ENCODE results near the gene STUM. TPM values are rescaled to one million over a fixed set of nuclear protein-coding genes. Genes with fewer than 3 reads are reported as not detected.

The STUM gene
- polyA plus RNA-seq, 1 experiment = not detected

DNA sequence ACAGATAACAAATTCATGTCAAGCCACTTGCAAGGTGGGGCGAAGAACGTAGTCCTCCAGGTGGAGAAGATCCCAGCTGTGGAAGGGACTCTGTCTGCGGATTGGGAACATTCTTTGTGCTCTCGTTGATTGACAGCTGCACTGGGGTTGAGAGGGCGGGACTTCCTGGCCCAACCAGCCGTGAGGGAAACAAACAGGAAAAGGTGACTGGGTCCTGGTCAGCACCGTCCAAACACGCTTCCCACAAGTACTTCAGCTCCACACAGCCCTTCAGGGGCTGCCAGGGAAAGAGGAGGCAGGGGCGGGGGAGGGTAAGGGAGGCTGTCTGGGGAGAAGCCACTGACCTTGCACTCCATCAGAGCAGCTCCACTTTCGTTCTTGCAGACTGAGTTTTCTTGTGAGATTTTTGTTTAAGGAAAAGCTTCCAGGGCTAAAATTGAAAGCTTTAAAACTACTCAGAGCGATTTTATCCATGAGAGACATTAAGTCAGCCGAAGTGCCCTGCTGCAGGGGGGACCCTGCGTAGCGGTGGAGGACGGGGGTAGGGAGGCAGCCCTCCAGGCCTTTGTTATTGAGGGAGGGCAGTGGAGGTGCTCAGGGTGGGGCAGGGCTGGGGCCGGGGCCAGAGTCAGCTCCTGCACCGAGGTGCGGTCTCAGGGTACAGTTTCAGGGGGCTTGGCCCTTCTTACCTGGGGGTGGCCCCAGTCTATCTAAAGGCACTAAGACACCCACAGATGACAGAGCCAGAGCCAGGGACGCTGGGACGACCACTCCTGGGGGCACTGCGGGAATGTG is 21.6 kb upstream of the STUM start:
- no peak for DNase-seq (ENCODE audit: low read depth, low spot score)
- Histone ChIP-seq H3K27ac (ENCODE audit: low read depth, low read length) (no peak overlapping the region), H3K9me3 (ENCODE audit: control insufficient read depth, insufficient read depth, low read length) (peaks cover 4% of the 10 kb centered on the region; the same call in 1 of the 2 replicates), H3K27me3 (ENCODE audit: control insufficient read depth, insufficient read depth, low read length) (peaks cover 10% of the 10 kb centered on the region), H3K4me3 (ENCODE audit: low read depth, low read length) (no peak overlapping the region)
- CTCF ChIA-PET = interaction anchor here (1.1 kb wide), 1 partner anchor 21 kb away, joined by 3 read pairs; no protein-coding TSS in a partner anchor
- POLR2A ChIA-PET = interaction anchor here (0.5 kb wide), 1 partner anchor 516 kb away, joined by 4 read pairs; no protein-coding TSS in a partner anchor
- TF ChIP-seq, protein P1, sequence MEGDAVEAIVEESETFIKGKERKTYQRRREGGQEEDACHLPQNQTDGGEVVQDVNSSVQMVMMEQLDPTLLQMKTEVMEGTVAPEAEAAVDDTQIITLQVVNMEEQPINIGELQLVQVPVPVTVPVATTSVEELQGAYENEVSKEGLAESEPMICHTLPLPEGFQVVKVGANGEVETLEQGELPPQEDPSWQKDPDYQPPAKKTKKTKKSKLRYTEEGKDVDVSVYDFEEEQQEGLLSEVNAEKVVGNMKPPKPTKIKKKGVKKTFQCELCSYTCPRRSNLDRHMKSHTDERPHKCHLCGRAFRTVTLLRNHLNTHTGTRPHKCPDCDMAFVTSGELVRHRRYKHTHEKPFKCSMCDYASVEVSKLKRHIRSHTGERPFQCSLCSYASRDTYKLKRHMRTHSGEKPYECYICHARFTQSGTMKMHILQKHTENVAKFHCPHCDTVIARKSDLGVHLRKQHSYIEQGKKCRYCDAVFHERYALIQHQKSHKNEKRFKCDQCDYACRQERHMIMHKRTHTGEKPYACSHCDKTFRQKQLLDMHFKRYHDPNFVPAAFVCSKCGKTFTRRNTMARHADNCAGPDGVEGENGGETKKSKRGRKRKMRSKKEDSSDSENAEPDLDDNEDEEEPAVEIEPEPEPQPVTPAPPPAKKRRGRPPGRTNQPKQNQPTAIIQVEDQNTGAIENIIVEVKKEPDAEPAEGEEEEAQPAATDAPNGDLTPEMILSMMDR (IDR thresholded peaks at IDR 0.05; ENCODE audit: low read depth, low read length) = no peak

DNA sequence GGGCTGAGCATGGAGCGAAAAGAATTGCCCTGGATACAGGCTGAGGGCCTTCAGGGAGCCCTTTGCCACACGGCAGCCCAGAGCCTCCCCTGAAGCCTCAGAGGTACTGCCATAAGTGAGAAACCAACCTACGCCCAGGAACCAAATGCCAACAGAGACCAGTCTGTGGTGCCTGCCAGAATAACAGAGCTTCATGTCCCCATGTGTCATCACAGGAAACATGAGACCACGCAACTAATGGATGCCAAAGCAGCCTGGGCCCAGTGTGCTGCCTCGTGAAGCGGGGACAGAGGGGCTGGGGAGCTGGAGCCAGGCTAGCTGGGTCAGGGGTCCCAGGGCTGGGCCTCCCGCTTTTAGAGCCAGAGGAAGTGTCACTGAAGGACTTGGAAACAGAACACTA is 18.7 kb upstream of the STUM start:
- DNase-seq (ENCODE audit: low read depth, low spot score) = no peak
- ChIA-PET CTCF (no interaction called here), POLR2A (no interaction called here)
- H3K27ac ChIP-seq (ENCODE audit: low read depth, low read length) = no peak overlapping the region
- no peak overlapping the region for H3K4me3 ChIP-seq (ENCODE audit: low read depth, low read length)
- peaks cover 13% of the 10 kb centered on the region for H3K27me3 ChIP-seq (ENCODE audit: control insufficient read depth, insufficient read depth, low read length)
- TF ChIP-seq, protein P1 (IDR thresholded peaks at IDR 0.05; ENCODE audit: low read depth, low read length) = no peak
- H3K9me3 ChIP-seq (ENCODE audit: control insufficient read depth, insufficient read depth, low read length) = peaks cover 4% of the 10 kb centered on the region; the same call in 1 of the 2 replicates

DNA sequence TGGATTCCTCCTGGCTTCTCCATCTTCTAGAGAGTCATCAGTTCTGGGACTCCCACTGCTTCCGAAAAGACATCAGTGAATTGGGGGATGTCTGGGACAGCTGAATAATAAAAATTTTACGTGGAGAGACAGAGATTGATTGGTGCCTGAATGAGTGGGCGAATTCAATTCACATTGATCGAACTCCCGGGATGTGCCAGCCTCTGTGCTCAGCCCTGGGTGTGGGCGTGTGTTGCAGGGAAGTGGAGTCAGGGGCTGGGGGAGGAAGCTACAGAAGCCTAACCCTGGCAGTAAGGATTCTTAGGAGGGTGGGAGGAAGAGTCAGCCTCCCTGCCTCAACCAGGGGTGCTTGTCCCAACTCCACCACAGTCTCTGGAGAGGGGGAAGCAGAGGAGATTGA is 18.0 kb upstream of the STUM start:
- no peak overlapping the region for H3K4me3 ChIP-seq (ENCODE audit: low read depth, low read length)
- TF ChIP-seq, protein P1 (IDR thresholded peaks at IDR 0.05; ENCODE audit: low read depth, low read length) = no peak
- DNase-seq (ENCODE audit: low read depth, low spot score) = no peak
- H3K27me3 ChIP-seq (ENCODE audit: control insufficient read depth, insufficient read depth, low read length) = peaks cover 13% of the 10 kb centered on the region
- peaks cover 4% of the 10 kb centered on the region; the same call in 1 of the 2 replicates for H3K9me3 ChIP-seq (ENCODE audit: control insufficient read depth, insufficient read depth, low read length)
- ChIA-PET POLR2A (no interaction called here), CTCF (interaction anchor here (2.0 kb wide), 1 partner anchor 16 kb away, joined by 7 read pairs; no protein-coding TSS in a partner anchor)
- H3K27ac ChIP-seq (ENCODE audit: low read depth, low read length) = no peak overlapping the region

DNA sequence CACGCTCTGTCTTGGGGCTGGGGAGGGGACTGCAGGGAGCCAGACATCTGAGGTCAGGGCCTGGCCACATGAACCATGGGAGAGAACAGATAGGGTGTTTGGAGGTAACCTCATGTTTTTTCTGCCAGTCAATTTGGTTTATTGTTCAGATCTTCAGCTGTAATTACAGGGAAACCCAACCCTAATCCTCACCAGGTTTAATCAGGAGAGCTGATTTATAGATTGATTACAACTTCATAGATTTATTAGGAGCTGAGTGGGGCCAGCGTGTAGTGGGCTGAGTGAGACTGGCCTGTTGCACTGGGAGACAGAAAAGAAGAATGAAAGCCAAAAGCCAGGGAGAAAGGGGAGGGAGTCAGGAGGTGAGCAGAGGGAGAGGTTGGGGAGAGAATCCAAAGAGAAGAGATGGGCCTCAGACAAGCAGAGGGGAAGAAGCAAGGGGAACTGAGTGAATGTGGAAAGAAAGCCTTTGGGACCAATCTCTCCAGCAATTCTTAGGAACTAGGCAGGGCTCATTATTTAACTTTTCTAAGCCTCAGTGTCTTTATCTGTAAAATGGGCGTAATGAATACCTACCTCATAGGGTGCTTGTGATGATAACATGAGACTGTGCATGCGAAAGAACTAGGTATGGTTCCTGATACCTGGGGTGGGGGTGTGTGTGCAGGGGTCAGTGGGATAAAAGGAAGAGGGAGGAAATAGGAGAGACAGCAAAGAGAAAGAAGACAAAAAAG is 17.0 kb upstream of the STUM start:
- Histone ChIP-seq H3K4me3 (ENCODE audit: low read depth, low read length) (no peak overlapping the region), H3K27me3 (ENCODE audit: control insufficient read depth, insufficient read depth, low read length) (peaks cover 13% of the 10 kb centered on the region), H3K9me3 (ENCODE audit: control insufficient read depth, insufficient read depth, low read length) (peaks cover 4% of the 10 kb centered on the region; the same call in 1 of the 2 replicates), H3K27ac (ENCODE audit: low read depth, low read length) (no peak overlapping the region)
- ChIA-PET CTCF (interaction anchor here (2.0 kb wide), 1 partner anchor 15 kb away, joined by 7 read pairs; no protein-coding TSS in a partner anchor), POLR2A (no interaction called here)
- no peak for DNase-seq (ENCODE audit: low read depth, low spot score)
- TF ChIP-seq, protein P1 (IDR thresholded peaks at IDR 0.05; ENCODE audit: low read depth, low read length) = no peak

All from AG04450 (cell line).